Activated B cell treated with CpG ODN at 0.5 μM for 24 hours (primary cell): ENCODE measurements around the gene FSTL4. TPM values are rescaled to one million over a fixed set of nuclear protein-coding genes. Genes with fewer than 3 reads are reported as not detected.

ENCODE experiments used
- ATAC-seq: fragments of 200-7000 bp; cut with Tn5 transposase; one replicate; pipeline ENCODE4 v1.10.0; 2021; ENCODE audit warnings: low read depth, mild to moderate bottlenecking, moderate library complexity
- CTCF ChIA-PET: fragments of 350-600 bp; sonication (Branson Sonifier 250); formaldehyde crosslinking; loops from one replicate; lab custom pipeline; 2021; ENCODE audit warnings: antibody characterized with exemption; lab: Charles Lee
- POLR2A ChIA-PET: fragments of 350-600 bp; sonication (Branson Sonifier 250); formaldehyde crosslinking; loops from one replicate; lab custom pipeline; 2021; ENCODE audit warnings: antibody characterized with exemption; lab: Charles Lee
- DNase-seq: peaks from one replicate; pipeline ENCODE4 v3.0.0; 2022
- H3K27ac Mint-ChIP-seq: one replicate; pipeline ENCODE4 v1.8.0; 2020; ENCODE audit warnings: mixed read lengths
- H3K27me3 Mint-ChIP-seq: one replicate; pipeline ENCODE4 v1.8.0; 2021; ENCODE audit warnings: mixed read lengths
- H3K36me3 Mint-ChIP-seq: one replicate; pipeline ENCODE4 v1.8.0; 2021; ENCODE audit warnings: low read depth, mixed read lengths
- H3K4me1 Mint-ChIP-seq: one replicate; pipeline ENCODE4 v1.8.0; 2021; ENCODE audit warnings: mixed read lengths
- H3K4me3 Mint-ChIP-seq: one replicate; pipeline ENCODE4 v1.8.0; 2020; ENCODE audit warnings: mild to moderate bottlenecking, mixed read lengths
- H3K9me3 Mint-ChIP-seq: one replicate; pipeline ENCODE4 v1.8.0; 2020; ENCODE audit warnings: mixed read lengths
- intact Hi-C: fragments of 100-400 bp; cut with micrococcal nuclease; formaldehyde crosslinking; loops from one replicate; pipeline ENCODE4 v1.15.1; 2024
- total RNA-seq: library from RNA; stranded (reverse); gene quantifications from 2 replicates; pipeline ENCODE4 v1.2.3, GENCODE V29; 2022
- TF ChIP-seq, protein P1 (sequence below): fragments of 200-600 bp; IDR thresholded peaks from one replicate; pipeline ENCODE4 v1.8.0; 2022; ENCODE audit warnings: antibody characterized with exemption, mild to moderate bottlenecking

The FSTL4 gene
- total RNA-seq, 1 donor from 2014 or later = 1.7 TPM

DNA sequence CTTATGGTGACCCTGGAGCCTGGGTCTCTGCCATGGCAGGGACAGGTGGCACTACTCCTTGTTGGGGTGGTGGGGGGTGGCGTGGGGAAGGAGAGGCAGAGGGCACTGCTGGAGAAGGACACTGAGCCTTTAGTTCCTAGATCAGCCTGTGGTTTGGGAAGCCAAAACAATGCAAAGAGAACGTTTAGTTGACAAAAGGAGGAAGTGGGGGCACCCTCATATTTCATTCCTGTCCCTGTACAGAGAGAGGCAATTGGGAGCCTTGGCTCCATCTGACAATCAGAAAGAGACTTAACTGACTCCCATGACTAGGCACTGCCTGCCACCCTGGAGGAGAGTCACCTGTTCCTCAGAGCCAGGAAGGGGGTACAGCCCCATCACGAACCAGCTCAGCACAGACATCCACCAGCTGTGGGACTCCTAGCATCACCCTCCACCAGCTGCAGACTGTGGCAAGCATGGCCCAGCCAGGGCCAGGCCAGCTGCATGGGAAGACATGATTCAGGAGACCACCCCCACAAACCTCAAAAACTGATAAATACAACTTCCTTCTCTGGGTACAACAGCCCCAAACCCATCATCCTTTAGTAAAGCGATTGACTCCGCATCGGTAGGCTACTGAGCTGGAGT, 303.1 kb downstream of the FSTL4 start:
- Mint-ChIP-seq H3K9me3 (no peaks in the 10 kb centered on the region), H3K27me3 (peaks cover 5% of the 10 kb centered on the region), H3K4me1 (no peaks in the 10 kb centered on the region), H3K27ac (no peak overlapping the region), H3K36me3 (no peaks in the 10 kb centered on the region), H3K4me3 (no peak overlapping the region)
- no peak for DNase-seq
- ChIA-PET POLR2A (interaction anchor here (0.6 kb wide), 2 partner anchors 204 to 206 kb away, joined by 3 to 4 read pairs; no protein-coding TSS in a partner anchor), CTCF (no interaction called here)
- intact Hi-C loops = no loop called here
- TF ChIP-seq, protein P1, sequence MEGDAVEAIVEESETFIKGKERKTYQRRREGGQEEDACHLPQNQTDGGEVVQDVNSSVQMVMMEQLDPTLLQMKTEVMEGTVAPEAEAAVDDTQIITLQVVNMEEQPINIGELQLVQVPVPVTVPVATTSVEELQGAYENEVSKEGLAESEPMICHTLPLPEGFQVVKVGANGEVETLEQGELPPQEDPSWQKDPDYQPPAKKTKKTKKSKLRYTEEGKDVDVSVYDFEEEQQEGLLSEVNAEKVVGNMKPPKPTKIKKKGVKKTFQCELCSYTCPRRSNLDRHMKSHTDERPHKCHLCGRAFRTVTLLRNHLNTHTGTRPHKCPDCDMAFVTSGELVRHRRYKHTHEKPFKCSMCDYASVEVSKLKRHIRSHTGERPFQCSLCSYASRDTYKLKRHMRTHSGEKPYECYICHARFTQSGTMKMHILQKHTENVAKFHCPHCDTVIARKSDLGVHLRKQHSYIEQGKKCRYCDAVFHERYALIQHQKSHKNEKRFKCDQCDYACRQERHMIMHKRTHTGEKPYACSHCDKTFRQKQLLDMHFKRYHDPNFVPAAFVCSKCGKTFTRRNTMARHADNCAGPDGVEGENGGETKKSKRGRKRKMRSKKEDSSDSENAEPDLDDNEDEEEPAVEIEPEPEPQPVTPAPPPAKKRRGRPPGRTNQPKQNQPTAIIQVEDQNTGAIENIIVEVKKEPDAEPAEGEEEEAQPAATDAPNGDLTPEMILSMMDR = no peak
- no peak for ATAC-seq

DNA sequence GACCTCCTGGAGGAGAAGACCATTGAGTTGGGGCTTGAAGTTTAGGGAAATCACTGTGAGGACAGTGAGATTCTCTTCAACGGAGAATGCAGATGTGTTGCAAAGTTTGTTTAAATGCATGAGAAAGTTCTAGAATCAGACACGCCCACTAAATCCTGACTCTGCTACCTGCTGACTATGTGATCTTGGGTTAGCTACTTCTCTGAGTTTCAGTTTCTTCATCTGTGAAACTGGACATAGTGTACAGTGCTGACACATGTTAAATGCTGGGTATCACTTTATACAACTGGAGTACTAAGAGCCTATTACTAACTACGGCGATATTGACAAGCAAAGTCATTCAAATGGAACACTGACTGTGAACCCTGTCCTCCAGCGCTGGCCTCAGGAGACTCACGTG, 305.1 kb downstream of the FSTL4 start:
- Mint-ChIP-seq H3K27me3 (peaks cover 5% of the 10 kb centered on the region), H3K4me3 (no peak overlapping the region)
- TF ChIP-seq, protein P1 = no peak

DNA sequence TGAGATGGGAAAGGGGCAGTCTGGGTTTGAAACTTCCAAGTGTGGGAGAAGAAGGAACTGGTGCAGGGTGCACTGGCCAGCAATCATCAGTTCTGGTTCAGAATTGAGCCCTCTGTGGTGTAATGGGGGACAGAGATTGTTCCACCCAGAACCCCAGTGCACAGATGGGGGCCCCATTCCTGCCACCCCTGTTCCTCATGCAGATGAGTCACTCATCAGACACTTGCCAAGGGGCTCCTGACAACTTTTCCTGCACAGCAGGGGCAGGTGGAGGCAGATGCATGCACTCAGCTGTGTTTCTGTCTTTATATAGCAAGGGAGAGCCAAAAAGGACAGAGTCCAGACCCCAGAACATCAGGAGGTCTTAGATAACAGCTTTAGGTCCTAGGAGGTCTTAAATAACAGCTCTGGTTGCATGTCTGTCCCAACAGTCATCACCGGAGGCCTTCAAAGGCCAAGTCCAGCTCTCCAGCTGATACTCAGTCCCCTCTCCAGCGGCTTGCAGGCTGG, 307.6 kb downstream of the FSTL4 start:
- TF ChIP-seq, protein P1 = no peak
- POLR2A ChIA-PET = no interaction called here
- H3K36me3 Mint-ChIP-seq = no peaks in the 10 kb centered on the region
- CTCF ChIA-PET = interaction anchor here (0.8 kb wide), 1 partner anchor 735 kb away, joined by 3 read pairs; no protein-coding TSS in a partner anchor
- DNase-seq = no peak
- no peak for ATAC-seq
- no peak overlapping the region for H3K4me3 Mint-ChIP-seq
- H3K27me3 Mint-ChIP-seq = peaks cover 5% of the 10 kb centered on the region
- H3K27ac Mint-ChIP-seq = no peak overlapping the region
- intact Hi-C loops = no loop called here
- no peaks in the 10 kb centered on the region for H3K9me3 Mint-ChIP-seq
- H3K4me1 Mint-ChIP-seq = no peaks in the 10 kb centered on the region

More for the DNA sequence above, 305.1 kb downstream of the FSTL4 start:
- Mint-ChIP-seq H3K9me3 (no peaks in the 10 kb centered on the region), H3K27ac (no peak overlapping the region), H3K36me3 (no peaks in the 10 kb centered on the region), H3K4me1 (no peaks in the 10 kb centered on the region)
- no peak for ATAC-seq
- no peak for DNase-seq
- POLR2A ChIA-PET = no interaction called here
- CTCF ChIA-PET = no interaction called here
- intact Hi-C loops = no loop called here

DNA sequence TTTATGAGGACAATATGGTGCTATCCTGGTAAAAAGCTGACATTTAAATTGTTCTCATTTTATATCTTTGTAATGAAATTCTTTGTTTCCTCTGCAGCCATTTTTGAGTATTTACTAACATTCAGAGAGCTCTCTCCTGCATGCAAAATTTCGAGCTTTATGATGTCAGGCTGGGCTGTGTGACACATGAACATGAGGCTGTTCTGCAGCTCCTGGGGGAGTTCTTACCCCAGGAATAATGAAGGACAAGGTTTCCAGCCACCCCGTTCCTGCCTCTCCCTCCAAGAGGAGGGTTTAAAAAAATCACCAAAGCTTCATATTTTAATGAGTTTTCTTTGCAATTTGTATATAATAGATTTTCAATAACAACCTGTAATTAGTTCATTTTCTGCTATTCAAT, 308.2 kb downstream of the FSTL4 start:
- Mint-ChIP-seq H3K4me1 (no peaks in the 10 kb centered on the region), H3K27me3 (peaks cover 5% of the 10 kb centered on the region), H3K9me3 (no peaks in the 10 kb centered on the region), H3K4me3 (no peak overlapping the region), H3K36me3 (no peaks in the 10 kb centered on the region), H3K27ac (no peak overlapping the region)
- no peak for ATAC-seq
- TF ChIP-seq, protein P1 = no peak
- POLR2A ChIA-PET = no interaction called here
- CTCF ChIA-PET = interaction anchor here (0.8 kb wide), 1 partner anchor 735 kb away, joined by 3 read pairs; no protein-coding TSS in a partner anchor
- intact Hi-C loops = no loop called here
- no peak for DNase-seq

DNA sequence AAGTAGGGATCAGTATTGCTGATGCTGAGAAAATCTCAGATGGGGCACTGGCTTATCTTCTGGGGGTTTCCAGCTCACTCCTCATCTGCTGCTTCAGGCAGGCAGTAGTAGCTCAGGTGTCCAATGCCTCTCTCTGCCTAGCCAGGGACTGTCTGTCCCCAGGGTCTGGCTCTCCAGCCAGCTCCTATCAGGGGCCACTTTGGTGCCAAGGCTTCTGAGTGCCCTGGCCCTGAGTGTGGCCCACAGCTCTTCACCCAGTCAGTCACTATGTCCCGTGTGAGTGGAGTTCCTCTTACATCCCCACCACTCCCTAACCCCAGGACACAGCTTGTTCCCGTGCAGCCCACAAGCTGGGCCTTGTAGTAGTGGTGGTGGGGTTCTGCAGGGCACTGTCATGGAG, 309.0 kb downstream of the FSTL4 start:
- H3K36me3 Mint-ChIP-seq = no peaks in the 10 kb centered on the region
- CTCF ChIA-PET = no interaction called here
- no peak overlapping the region for H3K27ac Mint-ChIP-seq
- intact Hi-C loops = no loop called here
- H3K9me3 Mint-ChIP-seq = no peaks in the 10 kb centered on the region
- no peak overlapping the region for H3K4me3 Mint-ChIP-seq
- no peaks in the 10 kb centered on the region for H3K4me1 Mint-ChIP-seq
- H3K27me3 Mint-ChIP-seq = peaks cover 5% of the 10 kb centered on the region
- no peak for ATAC-seq
- POLR2A ChIA-PET = no interaction called here
- no peak for DNase-seq
- TF ChIP-seq, protein P1 = no peak
